Hepatocyte (in vitro differentiated cells): ENCODE results near the gene PRCC.

ENCODE experiments used
- EZH2 ChIP-seq: fragments of 200-600 bp; sonication (generic); IDR thresholded peaks from 2 replicates; pipeline ENCODE4 v1.6.1; 2016; ENCODE audit warnings: antibody characterized with exemption, mild to moderate bottlenecking, borderline replicate concordance
- EZH2phosphoT487 ChIP-seq: fragments of 200-600 bp; sonication (generic); IDR thresholded peaks from one replicate; pipeline ENCODE4 v1.6.1; 2018; ENCODE audit warnings: antibody characterized with exemption, mild to moderate bottlenecking, low read depth, moderate library complexity; ENCODE audit not compliant: unreplicated experiment, severe bottlenecking
- TF ChIP-seq, protein P1 (sequence below): fragments of 200-600 bp; sonication (generic); IDR thresholded peaks from 2 replicates; pipeline ENCODE4 v1.5.1; 2016; ENCODE audit warnings: antibody characterized with exemption, mild to moderate bottlenecking; ENCODE audit not compliant: poor library complexity

DNA sequence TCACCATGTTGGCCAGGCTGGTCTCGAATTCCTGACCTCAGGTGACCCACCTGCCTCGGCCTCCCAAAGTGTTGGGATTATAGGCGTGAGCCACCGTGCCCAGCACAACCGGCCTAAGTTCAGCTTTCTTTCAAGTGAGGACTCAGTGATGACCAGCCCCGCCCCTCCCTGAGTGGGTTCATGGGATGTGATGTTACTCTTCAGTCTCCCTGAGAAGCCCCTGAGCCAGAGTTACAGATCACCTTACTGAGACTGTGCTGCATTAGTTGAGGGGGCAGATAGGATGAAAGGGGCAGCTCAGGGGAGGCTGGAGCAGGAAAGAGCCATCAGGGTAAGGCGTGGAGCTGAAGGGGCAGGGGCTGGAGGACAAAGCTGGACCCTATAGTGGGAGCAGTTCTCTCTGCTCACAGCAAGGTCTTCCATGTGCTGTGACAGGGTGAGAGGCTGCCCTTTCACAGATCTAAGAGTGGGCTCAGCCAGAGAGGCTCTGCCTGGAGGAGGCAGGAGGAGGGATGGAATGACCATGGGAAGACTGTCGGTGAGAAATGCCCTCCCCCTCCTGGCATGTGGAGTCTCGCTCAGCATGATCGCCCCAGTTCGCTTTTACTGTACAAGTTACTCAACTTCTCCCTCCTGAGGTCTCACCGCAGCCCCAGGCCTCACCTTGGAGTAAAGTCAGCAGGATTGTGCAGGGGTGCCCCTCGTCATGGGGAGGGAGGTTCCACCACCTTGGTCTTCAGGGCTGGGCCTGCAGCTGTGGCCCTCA lies 35.9 kb downstream of the PRCC start:
- TF ChIP-seq, protein P1, sequence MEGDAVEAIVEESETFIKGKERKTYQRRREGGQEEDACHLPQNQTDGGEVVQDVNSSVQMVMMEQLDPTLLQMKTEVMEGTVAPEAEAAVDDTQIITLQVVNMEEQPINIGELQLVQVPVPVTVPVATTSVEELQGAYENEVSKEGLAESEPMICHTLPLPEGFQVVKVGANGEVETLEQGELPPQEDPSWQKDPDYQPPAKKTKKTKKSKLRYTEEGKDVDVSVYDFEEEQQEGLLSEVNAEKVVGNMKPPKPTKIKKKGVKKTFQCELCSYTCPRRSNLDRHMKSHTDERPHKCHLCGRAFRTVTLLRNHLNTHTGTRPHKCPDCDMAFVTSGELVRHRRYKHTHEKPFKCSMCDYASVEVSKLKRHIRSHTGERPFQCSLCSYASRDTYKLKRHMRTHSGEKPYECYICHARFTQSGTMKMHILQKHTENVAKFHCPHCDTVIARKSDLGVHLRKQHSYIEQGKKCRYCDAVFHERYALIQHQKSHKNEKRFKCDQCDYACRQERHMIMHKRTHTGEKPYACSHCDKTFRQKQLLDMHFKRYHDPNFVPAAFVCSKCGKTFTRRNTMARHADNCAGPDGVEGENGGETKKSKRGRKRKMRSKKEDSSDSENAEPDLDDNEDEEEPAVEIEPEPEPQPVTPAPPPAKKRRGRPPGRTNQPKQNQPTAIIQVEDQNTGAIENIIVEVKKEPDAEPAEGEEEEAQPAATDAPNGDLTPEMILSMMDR, result no peak
- TF ChIP-seq EZH2 (no peak), EZH2phosphoT487 (no peak)
